Subcutaneous abdominal adipose tissue (tissue), 5 donors: Measurements from ENCODE around the gene MZB1.

ENCODE experiments used
- H3K27ac ChIP-seq: one replicate; pipeline ENCODE4 v1.7.0; 2013; ENCODE audit warnings: low read depth, mild to moderate bottlenecking, inconsistent platforms, low read length, moderate library complexity
- H3K27me3 ChIP-seq, 5 donors: one replicate each; pipeline ENCODE4 v1.7.0; 2013; ENCODE audit warnings: low read length in 5 of 5, inconsistent platforms in 1 of 5; ENCODE audit not compliant: control insufficient read depth in 5 of 5, insufficient read depth in 4 of 5
- H3K36me3 ChIP-seq, 5 donors: one replicate each; pipeline ENCODE4 v1.7.0; 2013; ENCODE audit warnings: low read length in 5 of 5; ENCODE audit not compliant: control insufficient read depth in 5 of 5, insufficient read depth in 5 of 5
- H3K4me1 ChIP-seq, 5 donors: one replicate each; pipeline ENCODE4 v1.7.0; 2013; ENCODE audit warnings: low read length in 5 of 5, mild to moderate bottlenecking in 3 of 5, moderate library complexity in 1 of 5; ENCODE audit not compliant: control insufficient read depth in 5 of 5, insufficient read depth in 5 of 5
- H3K4me3 ChIP-seq, 5 donors: one replicate each; pipeline ENCODE4 v1.7.0; 2013; ENCODE audit warnings: low read length in 5 of 5, low read depth in 1 of 5
- H3K9ac ChIP-seq, 5 donors: one replicate each; pipeline ENCODE4 v1.7.0; 2013; ENCODE audit warnings: low read length in 5 of 5, mild to moderate bottlenecking in 4 of 5, moderate library complexity in 3 of 5
- H3K9me3 ChIP-seq, 5 donors: one replicate each; pipeline ENCODE4 v1.7.0; 2013; ENCODE audit warnings: low read length in 5 of 5; ENCODE audit not compliant: control insufficient read depth in 5 of 5
- donor health status: healthy.
- donor health status: healthy.
- donor health status: healthy.
- donor health status: healthy.
- donor health status: healthy.

The MZB1 gene

GRCh38 chr5:139342423-139342723 is 47.3 kb downstream of the MZB1 start:
- Histone ChIP-seq H3K36me3 (peaks cover 0 to 3% (median 0%) of the 10 kb centered on the region in 5 donors), H3K27ac (peak overlapping the region; percentile 99), H3K9ac (peak overlapping the region; percentile 87 to 97 (median 95)), H3K4me3 (peak overlapping the region; percentile 95 to 99 (median 97)), H3K27me3 (no peaks in the 10 kb centered on the region), H3K4me1 (peaks cover 4 to 36% (median 31%) of the 10 kb centered on the region in 5 donors), H3K9me3 (no peaks in the 10 kb centered on the region)

- Histone ChIP-seq H3K27ac (peak within 1 kb of the TSS; percentile 99), H3K27me3 (no peaks in the 10 kb centered on the region), H3K4me3 (peak within 1 kb of the TSS; percentile 95 to 99 (median 97)), H3K9ac (peak within 1 kb of the TSS; percentile 87 to 97 (median 95)), H3K36me3 (peaks cover 0 to 3% (median 0%) of the 10 kb centered on the region in 5 donors), H3K4me1 (peaks cover 4 to 36% (median 30%) of the 10 kb centered on the region in 5 donors), H3K9me3 (no peaks in the 10 kb centered on the region)
Measured at GRCh38 chr5:139341689-139342422, 47.9 kb downstream of the MZB1 start, which contains the start of gene PAIP2. PAIP2 (plus strand) TSS chr5:139341854; CDS start chr5:139363785, 21,931 bp downstream.

- H3K27ac ChIP-seq = peak overlapping the region; percentile 99
- H3K27me3 ChIP-seq = no peaks in the 10 kb centered on the region
- peak overlapping the region in 4 of 5 donors; percentile 70 to 95 (median 74) for H3K9ac ChIP-seq
- no peaks in the 10 kb centered on the region for H3K9me3 ChIP-seq
- peaks cover 4 to 36% (median 29%) of the 10 kb centered on the region in 5 donors for H3K4me1 ChIP-seq
- H3K4me3 ChIP-seq = peak overlapping the region; percentile 87 to 99 (median 96)
- peaks cover 0 to 3% (median 0%) of the 10 kb centered on the region in 5 donors for H3K36me3 ChIP-seq
Measured at GRCh38 chr5:139341187-139341688, 48.5 kb downstream of the MZB1 start.

- H3K27me3 ChIP-seq = no peaks in the 10 kb centered on the region
- H3K27ac ChIP-seq = no peak overlapping the region
- H3K9me3 ChIP-seq = no peaks in the 10 kb centered on the region
- no peak overlapping the region for H3K9ac ChIP-seq
- no peak overlapping the region for H3K4me3 ChIP-seq
- peaks cover 4 to 36% (median 29%) of the 10 kb centered on the region in 5 donors for H3K4me1 ChIP-seq
- H3K36me3 ChIP-seq = peaks cover 0 to 3% (median 0%) of the 10 kb centered on the region in 5 donors
Measured at GRCh38 chr5:139340051-139340450, 49.7 kb downstream of the MZB1 start.
